SU-DHL-6 (cell line): ENCODE data around the gene MYCBPAP.

Experiments
- H2AFZ ChIP-seq: fragments of 200-600 bp; sonication (generic); 2 replicates; pipeline ENCODE4 v1.6.1; 2014; ENCODE audit warnings: low read depth, mild to moderate bottlenecking, moderate library complexity, mixed read lengths, antibody characterized with exemption, low read length; ENCODE audit not compliant: severe bottlenecking
- H3F3A ChIP-seq: fragments of 200-600 bp; shearing (Covaris generic); 2 replicates; pipeline ENCODE4 v1.6.0; 2016; ENCODE audit warnings: antibody characterized with exemption, mild to moderate bottlenecking; ENCODE audit not compliant: insufficient read depth
- H3K27ac ChIP-seq: fragments of 200-600 bp; sonication (generic); 2 replicates; pipeline ENCODE4 v1.5.1; 2016; ENCODE audit warnings: low read depth, mild to moderate bottlenecking, low read length, moderate library complexity, mixed read lengths
- H3K27me3 ChIP-seq: fragments of 200-600 bp; sonication (generic), shearing (Covaris generic); 2 replicates; pipeline ENCODE4 v1.6.0; 2014; ENCODE audit warnings: mild to moderate bottlenecking, low read length
- H3K36me3 ChIP-seq: fragments of 200-600 bp; sonication (generic); 2 replicates; pipeline ENCODE4 v1.6.1; 2014; ENCODE audit warnings: mild to moderate bottlenecking, low read length, mixed read lengths
- H3K4me2 ChIP-seq: fragments of 300-600, 200-600 bp; shearing (Covaris generic), sonication (generic); 2 replicates; pipeline ENCODE4 v1.6.0; 2014; ENCODE audit warnings: low read length, low read depth, mild to moderate bottlenecking; ENCODE audit not compliant: poor library complexity, severe bottlenecking
- H3K4me3 ChIP-seq: fragments of 200-600 bp; sonication (generic); 2 replicates; pipeline ENCODE4 v1.5.1; 2014; ENCODE audit warnings: antibody characterized with exemption, low read length, mild to moderate bottlenecking, mixed read lengths; ENCODE audit not compliant: insufficient read depth, poor library complexity, severe bottlenecking
- H3K79me2 ChIP-seq: fragments of 200-600 bp; sonication (generic); 2 replicates; pipeline ENCODE4 v1.6.1; 2014; ENCODE audit warnings: mild to moderate bottlenecking, low read length, moderate library complexity; ENCODE audit not compliant: insufficient read depth
- H3K9ac ChIP-seq: fragments of 200-600 bp; sonication (generic); 2 replicates; pipeline ENCODE4 v1.7.0; 2014; ENCODE audit warnings: mild to moderate bottlenecking, low read length
- H3K9me2 ChIP-seq: fragments of 200-600 bp; sonication (generic); replicated peaks from 2 replicates; pipeline ENCODE4 v1.6.1; 2014; ENCODE audit warnings: low read length; ENCODE audit not compliant: insufficient read depth
- H3K9me3 ChIP-seq: fragments of 200-600 bp; sonication (generic); 2 replicates; pipeline ENCODE4 v1.6.1; 2014; ENCODE audit warnings: low read length, mixed read lengths; ENCODE audit not compliant: insufficient read depth
- H4K20me1 ChIP-seq: fragments of 200-600 bp; sonication (generic); 2 replicates; pipeline ENCODE4 v1.6.1; 2014; ENCODE audit warnings: low read depth, mild to moderate bottlenecking, antibody characterized with exemption, low read length, moderate library complexity, mixed read lengths
- CTCF ChIP-seq: fragments of 200-600 bp; sonication (generic); IDR thresholded peaks from one replicate; pipeline ENCODE4 v1.5.1; 2017; ENCODE audit warnings: antibody characterized with exemption, mild to moderate bottlenecking, low read length, moderate library complexity; ENCODE audit not compliant: insufficient read depth, poor library complexity, severe bottlenecking
- EZH2phosphoT487 ChIP-seq: fragments of 200-600 bp; sonication (generic), shearing (Covaris generic); conservative IDR thresholded peaks from 2 replicates; pipeline ENCODE4 v1.6.1; 2018; ENCODE audit warnings: mild to moderate bottlenecking, antibody characterized with exemption, low read length, moderate library complexity, mixed read lengths

Gene MYCBPAP

DNA sequence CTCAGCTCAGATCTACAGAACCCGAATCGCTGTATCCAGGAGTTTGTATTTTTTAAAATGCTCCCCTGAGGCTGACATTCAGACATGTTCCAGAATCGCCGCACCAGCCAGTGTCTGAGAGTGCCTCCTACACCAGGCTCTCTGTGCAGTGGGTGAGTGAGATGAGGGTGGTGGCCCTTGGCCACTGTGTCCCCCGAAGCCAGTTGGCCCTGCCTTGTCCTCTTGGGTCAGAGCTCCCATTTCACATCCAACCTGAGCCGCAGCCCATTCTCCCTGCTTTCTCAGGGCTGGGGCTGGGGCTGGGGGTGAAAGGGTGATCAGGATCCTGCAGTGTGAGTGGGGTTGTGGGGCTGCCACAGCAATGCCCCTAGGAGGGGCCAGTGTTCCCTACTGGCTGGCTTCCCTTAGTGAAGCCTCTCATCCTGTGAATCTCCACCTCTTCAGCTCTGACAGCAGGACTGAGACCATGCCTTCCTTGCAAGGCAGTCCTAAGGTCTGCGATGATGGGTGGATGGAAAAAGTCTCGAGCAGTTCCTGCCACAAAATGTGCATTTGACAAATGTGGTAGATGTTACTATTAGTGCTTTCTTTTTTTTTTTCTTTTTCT lies 12.9 kb upstream of the MYCBPAP start:
- H4K20me1 ChIP-seq = no peaks in the 10 kb centered on the region
- no peak overlapping the region for H3K27ac ChIP-seq
- no peaks in the 10 kb centered on the region for H3K36me3 ChIP-seq
- H2AFZ ChIP-seq = no peak overlapping the region
- no peak for TF ChIP-seq EZH2phosphoT487
- no peak for TF ChIP-seq CTCF
- H3K79me2 ChIP-seq = no peaks in the 10 kb centered on the region
- no peaks in the 10 kb centered on the region for H3K9me2 ChIP-seq
- no peak overlapping the region for H3K4me3 ChIP-seq
- no peaks in the 10 kb centered on the region for H3K9me3 ChIP-seq
- no peaks in the 10 kb centered on the region for H3K27me3 ChIP-seq
- no peak overlapping the region for H3K9ac ChIP-seq
- H3F3A ChIP-seq = no peaks in the 10 kb centered on the region
- H3K4me2 ChIP-seq = no peak overlapping the region

GRCh38 chr17:50495918-50496317 lies 12.3 kb upstream of the MYCBPAP start:
- no peak for TF ChIP-seq EZH2phosphoT487
- no peak for TF ChIP-seq CTCF
- Histone ChIP-seq H3K79me2 (no peaks in the 10 kb centered on the region), H3K9me3 (no peaks in the 10 kb centered on the region), H4K20me1 (no peaks in the 10 kb centered on the region), H3K9ac (no peak overlapping the region), H3K4me3 (no peak overlapping the region), H2AFZ (no peak overlapping the region), H3K27me3 (no peaks in the 10 kb centered on the region), H3K4me2 (no peak overlapping the region), H3K9me2 (no peaks in the 10 kb centered on the region), H3K27ac (no peak overlapping the region), H3K36me3 (no peaks in the 10 kb centered on the region), H3F3A (0 out of 2 replicates have a peak, but pooled peaks cover 4% of the 10 kb centered on the region)

- Histone ChIP-seq H3K27ac (no peak overlapping the region), H3K4me2 (no peak overlapping the region), H3K79me2 (no peaks in the 10 kb centered on the region), H3K4me3 (no peak overlapping the region), H3K9ac (no peak overlapping the region), H3K9me2 (no peaks in the 10 kb centered on the region), H4K20me1 (no peaks in the 10 kb centered on the region), H3F3A (0 out of 2 replicates have a peak, but pooled peaks cover 4% of the 10 kb centered on the region), H3K27me3 (no peaks in the 10 kb centered on the region), H3K9me3 (no peaks in the 10 kb centered on the region), H2AFZ (no peak overlapping the region), H3K36me3 (no peaks in the 10 kb centered on the region)
- TF ChIP-seq EZH2phosphoT487 = no peak
- no peak for TF ChIP-seq CTCF
These were observed 10.0 kb upstream of the MYCBPAP start for GRCh38 chr17:50498021-50498874.
